AG08396 (cell line): Measurements from ENCODE around the gene VMAC.
"Not testable (repeated sequence)": the region's sequence is repeated elsewhere in the genome, so short reads cannot be mapped to it uniquely, and the experiment has no call there.

ENCODE experiments used
- DNase-seq: peaks from one replicate; pipeline ENCODE4 v3.0.0; 2012; ENCODE audit warnings: low spot score, mixed read lengths

Gene VMAC

DNA sequence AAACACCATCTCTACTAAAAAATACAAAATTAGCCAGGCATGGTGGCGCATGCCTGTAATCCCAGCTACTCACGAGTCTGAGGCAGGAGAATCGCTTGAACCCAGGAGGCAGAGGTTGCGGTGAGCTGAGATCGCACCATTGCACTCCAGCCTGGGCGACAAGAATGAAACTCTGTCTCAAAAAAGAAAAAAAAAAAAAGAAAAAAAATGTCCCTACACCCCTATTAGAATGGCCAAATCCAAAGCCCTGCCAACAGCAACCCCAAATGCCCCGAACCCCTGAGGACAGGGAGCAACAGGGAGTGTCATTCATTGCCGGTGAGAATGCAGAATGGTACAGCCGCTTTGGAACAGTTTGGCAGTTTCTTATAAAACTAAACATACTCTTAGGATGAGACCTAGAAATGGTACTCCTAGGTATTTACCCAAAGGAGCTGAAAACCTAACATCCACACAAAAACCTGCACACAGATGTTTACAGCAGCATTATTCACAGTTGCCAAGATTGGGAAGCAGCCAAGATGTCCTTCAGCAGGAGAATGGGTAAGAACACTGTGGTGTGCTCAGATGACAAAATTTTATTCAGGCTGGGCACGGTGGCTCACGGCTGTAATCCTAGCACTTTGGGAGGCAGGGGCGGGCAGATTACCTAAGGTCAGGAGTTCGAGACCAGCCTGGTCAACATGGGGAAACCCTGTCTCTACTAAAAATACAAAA lies 21.4 kb upstream of the VMAC start:
- not testable (repeated sequence) for DNase-seq

DNA sequence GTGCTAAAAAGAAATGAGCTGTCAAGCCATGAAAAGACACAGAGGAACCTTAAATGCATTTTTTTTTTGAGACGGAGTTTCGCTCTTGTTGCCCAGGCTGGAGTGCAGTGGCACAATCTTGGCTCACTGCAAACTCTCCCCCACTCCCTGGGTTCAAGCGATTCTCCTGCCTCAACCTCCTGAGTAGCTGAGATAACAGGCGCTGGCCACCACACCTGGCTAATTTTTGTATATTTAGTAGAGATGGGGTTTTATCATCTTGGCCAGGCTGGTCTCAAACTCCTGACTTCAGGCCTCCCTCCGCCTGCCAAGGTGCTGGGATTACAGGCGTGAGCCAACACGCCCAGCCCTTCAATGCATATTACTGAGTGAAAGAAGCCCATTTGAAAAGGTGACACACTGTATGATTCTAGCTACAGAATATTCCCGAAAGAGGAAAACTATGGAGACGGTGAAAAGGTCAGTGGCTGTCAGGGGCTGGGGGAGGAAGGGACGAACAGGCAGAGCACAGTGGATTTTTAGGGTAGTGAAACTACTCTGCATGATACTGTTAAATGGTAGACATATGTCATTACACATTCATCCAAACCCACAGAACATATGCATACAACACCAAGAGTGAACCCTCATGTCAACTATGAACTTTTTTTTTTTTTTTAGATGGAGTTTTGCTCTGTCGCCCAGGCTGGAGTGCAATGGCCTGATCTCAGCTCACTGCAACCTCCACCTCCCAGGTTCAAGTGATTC lies 20.4 kb upstream of the VMAC start:
- not testable (repeated sequence) for DNase-seq

DNA sequence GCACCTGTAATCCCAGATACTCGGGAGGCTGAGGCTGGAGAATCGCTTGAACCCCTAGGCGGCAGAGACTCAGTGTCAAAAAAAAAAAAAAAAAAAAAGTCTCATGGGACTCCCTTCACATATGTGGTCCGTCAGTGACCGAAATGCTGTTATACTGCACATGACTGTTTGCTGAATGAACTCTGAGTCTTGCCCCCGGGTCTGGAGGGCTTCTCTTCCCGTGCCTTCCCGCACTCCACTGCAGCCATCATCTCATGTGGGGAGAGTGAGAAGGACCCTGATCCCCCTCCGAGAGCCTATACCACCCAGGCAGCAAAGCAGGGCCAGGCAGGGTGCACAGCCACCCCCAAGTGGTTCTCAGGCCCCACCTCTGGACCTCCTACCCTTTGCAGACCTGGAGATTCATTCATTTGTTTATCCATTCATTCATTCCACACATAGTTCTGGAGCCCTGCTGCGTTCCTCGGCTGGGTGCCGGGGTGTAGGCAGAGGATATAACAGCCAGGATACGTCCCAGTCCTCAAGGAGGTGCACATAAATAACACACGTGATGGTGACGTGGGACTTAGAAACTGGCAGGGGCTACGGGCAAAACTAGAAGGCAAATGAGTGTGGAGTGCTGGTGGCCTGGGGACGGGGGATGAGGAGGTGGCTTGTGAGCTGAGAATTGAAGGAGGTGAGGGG lies 15.2 kb upstream of the VMAC start:
- DNase-seq, result peak; percentile 81

DNA sequence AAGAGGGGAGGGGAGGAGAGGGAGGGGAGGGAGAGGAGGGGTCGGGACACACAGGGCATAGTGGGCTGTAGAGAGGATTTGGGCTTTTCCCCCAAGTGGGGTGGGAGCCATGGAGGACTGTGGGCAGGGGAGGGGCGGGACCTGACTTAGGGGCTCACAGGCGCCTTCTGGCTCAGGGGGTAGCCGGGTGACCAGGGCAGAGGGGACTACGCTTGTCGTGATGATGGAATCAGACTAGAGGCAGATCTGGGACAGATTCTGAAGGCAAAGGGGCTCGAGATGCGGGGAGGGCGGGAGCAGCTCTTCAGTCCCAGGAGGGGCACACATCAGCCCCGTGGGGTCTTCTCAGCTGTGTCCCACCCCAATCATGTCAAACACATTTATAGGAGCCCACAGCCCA lies 14.6 kb upstream of the VMAC start:
- no peak for DNase-seq

DNA sequence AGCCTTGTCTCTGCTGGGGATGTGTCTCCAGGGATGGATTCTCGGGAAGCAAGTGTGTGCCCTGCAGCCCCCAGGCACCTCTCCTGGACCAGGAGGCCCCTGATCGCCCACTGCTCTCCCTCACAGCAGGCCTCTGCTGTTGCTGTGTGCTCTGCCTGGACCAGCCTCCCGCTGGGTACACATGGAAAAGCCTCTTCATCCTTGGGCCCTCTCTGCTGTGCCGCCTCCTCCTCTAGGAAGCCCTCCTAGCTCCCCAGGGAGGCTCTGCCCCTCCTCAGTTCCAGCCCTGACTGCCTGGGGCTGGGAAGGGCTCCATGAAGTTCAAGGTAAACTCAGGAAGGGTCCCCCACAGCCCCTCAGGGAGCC lies 13.1 kb upstream of the VMAC start:
- no peak for DNase-seq

DNA sequence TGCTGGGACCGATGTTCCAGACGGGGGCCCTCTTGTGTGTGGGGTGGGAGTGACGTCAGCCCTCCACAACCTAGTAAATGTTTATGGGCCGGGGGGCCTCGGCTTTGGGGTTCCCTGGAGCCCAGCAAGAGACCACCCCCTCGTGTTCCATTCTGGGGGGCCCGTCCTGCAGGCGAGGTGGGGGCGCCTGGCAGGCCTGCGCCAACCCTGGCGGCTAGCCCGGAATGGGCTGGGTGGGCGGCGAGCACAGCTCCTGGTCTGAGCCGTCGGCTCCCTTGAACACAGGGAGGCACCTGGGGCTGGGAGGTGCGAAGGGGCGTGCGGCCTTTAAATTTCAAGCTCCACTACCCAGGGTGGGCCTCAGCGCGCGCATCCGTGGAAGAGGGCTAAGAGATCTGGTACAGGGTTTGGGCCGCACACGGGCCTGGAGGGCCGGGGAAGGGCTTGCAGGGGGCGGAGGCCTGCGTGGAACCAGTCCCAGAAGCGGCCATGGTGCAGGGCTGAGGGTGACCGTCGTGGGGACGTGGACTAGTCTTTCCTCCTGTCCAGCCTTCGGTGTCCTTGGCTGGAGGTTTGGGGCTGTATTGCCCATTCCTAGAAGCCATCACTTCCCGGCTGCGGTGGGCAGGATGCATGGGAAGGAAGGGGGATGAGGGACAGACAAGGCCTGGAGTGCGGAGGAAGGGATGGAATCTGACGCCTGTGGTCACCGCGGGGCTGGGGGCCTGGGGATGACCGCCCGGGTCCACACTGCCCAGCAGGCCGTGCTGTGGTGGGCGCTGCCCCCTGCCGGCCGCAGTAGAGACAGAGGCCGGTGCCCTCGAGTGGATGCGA lies 12.5 kb upstream of the VMAC start:
- peak; percentile 76 for DNase-seq

DNA sequence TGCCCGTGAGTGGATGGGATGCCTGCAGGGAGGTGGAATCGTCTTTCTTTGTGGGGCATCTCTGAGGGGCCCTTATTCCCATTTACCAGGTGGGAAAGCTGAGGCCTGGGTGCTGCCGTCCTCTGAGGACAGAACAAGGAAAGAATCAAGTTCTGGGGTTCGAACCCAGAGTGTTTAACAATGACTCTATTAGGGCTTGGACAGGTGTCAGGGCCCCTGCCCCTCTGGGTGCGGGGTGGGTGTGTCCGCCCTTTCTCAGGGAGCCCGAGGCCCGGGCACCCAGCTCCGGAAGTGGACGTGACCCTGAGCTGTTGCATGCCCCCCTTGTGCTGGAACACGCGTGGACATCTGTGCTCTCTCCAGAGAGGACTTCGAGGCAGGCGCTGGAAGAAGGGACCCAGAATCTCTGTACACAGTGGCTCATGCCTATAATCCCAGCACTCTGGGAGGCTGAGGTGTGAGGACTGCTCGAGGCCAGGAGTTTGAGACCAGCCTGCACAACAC lies 11.8 kb upstream of the VMAC start:
- no peak for DNase-seq

DNA sequence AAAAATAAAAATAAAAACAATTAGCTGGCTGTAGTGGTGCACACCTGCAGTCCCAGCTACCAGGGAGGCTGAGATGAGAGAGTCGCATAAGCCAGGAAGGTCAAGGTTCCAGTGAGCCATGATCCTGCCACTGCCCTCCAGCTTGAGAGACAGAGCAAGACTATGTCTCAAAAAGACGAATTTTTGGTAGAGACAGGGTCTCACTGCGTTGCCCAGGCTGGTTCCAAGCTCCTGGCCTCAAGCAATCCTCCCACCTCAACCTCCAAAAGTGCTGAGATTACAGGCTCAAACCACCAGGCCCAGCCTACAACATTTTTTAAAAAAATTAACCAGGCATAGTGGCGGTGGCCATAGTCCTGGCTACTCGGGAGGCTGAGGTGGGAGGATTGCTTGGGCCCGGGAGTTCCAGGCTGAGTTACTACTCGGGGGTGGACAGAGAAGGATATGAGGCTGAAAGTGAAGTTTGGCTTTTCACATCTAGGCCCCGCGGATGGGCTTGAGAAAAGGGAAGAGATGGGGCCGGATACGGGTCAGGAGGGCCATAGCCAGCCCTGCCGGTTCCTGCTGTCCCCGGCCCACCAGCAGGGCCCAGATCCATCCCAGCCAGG lies 11.3 kb upstream of the VMAC start:
- DNase-seq, result no peak

DNA sequence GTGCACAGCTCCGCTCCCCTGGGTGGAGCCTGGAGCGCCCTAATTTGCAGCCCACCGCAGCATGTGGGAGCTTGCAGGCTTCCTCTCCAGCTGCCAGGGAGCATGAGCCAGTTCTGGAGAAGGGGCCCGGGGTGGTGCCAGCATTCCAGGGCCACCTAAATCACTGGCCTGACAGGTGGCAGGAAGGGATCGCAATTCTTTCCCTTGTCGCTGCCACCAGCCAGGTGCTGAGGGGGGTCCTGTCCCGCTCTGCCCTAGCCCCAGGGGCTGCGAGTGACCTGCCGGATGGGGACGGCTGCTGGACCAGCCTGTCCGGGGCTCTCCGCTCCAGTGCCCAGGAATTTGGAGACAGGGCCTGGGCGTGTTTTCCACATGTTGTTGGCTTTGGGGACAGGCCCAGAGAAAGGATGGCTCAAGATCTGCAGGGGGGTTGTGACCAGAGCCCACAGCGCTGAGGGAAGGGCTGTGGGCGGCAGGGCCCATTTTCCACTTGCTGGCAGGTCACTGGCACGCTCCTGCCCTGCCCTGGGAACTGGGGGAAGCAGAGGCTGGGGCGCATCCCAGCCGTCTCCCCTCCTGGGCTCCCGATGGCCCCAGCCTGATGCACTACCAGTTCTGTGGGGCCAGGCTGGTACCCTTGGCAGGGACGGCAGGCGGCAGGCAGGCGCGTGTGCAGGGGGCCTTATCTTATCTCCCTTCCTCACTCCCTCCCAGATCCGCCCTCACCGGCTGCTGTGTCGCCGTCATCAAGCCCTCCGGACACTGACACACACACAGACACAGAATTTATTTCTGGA lies 10.6 kb upstream of the VMAC start:
- DNase-seq, result no peak

DNA sequence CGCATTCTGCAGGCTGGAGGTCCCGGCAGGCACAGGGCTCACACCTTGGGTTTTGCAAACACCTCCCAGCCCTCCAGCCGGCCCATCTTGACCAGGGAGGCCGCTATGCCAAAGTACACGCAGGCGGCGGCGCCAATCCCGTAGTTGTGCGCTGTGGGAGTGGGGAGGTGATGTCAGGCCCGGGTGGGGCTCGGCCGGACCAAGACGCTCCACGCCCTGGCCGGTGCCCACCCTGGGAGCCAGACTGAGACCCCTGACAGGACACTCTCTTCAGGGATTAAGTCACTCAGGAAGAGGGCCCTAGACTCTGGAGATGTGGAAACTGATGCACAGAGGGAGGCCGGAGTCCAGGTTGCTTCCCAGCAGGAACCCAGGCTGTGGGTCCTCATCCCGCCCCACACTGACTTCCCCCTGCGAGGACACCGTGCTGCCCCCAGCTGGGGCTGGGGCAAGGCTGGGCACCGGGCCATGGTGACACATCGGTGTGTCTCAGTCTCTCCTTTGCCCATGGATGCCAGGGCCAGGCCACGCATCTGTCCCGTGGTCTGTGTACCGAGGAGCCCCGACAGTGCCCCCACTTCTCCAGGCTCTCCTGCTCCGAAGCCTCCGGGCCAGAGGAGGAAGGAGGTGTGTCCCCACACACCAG lies 9.8 kb upstream of the VMAC start:
- DNase-seq, result no peak

DNA sequence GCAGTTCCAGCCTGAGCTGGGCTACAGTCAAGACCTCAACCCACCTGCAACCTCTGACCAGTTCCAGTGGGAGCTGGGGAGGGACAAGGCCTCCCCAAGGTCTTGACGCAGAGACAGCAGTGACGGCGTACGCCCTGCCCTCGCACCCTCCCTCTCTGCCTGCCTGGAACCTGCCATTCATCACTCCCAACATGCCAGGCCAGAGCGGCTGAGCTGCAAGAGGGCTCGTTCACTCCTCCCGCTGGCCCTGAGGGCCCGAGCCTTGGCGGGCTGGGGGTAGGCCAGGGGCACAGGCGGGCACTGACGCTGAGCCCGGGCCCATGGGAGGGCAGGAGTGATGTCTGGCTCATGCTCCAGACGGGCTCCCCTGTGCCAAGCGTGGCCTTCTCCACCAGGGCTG lies 9.3 kb upstream of the VMAC start:
- DNase-seq, result no peak

DNA sequence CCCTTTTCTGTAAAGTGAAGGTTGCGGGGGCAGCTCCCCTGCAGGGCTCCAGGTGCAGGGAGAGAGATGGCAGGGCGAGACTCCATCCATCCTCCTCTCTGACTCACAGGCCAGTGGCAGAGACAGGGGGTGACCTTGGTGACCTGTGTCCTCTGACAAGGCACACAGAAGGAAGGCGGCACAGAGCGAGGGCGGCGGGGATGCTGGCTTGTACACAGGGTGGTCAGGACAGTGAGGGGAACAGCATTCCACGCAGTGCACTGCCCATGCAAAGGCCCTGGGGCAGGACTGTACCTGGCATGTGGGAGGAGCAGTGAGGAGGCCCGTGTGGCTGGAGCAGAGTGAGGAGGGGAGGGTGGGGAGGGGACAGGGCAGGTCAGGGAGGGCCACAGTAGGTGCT lies 8.8 kb upstream of the VMAC start:
- no peak for DNase-seq

DNA sequence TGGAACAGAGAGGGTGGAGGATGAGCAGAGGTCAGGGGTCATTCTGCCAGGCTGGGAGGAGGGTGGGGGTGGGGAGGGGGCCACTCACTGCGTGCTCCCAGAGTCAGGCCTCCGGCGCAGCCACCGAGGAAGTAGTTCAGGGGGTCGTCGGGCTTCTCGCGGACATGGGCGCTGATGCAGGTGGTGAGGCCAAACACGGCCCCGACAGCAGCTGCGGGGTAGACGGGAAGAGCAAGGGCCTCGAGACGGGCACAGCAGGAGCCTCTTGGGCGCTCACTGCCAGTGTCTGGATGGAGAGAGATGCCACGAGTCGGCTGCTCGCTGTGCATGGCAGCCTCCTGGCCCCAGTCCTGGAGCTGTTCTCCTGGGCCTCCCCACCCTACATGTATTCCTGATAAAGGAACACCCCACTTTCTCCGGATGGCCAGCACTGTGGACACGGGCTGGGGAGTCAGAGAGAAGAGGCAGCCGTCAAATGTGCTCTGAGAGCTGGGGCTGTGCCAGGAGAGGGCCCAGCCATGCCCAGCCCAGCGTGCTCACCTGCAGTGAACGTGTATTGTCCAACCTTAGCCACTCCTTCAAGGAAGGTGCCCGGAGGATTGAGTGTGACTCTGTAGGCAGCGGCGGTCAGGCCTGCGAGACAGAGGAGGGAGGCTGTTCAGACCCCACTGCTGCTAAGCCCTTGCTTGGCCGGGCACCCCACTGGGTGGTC lies 8.2 kb upstream of the VMAC start:
- no peak for DNase-seq

DNA sequence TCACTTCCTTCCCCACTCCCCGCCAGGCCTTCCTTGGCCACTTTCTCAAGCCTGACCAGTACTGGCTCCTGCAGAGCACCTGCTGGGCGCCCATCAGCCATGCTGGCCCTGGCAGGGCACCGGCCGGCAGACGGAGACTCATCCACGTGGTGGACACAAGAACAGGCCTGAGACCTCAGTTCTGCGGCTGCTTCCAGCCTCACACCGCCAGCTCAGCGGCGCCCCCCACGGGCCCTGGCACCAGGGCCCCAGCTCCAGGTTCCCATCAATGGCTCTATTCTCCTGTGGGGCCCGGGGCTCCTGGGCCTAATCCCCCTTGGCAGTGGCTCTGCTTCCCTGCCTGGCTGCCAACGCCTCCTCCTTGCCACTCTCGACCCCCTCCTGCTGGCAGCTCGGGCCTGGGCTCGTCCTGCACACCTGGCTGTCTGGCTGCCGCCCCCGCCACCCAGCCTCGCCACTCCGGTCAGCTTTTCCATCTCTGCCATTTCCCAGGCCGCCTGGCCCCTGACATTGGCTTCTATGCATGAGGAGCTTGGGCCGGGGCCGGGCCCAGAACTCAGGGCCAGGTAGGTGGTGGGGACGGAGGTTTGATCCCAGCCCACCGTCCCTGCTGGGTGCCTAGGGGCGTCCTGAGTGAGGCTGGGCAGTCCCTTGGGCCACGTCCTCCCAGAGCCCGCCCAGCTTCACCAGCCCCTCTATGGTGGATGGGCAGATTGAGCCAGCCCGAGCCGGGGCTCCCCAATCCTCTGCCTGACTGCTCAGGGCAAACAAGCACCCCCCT lies 7.3 kb upstream of the VMAC start:
- DNase-seq, result no peak

DNA sequence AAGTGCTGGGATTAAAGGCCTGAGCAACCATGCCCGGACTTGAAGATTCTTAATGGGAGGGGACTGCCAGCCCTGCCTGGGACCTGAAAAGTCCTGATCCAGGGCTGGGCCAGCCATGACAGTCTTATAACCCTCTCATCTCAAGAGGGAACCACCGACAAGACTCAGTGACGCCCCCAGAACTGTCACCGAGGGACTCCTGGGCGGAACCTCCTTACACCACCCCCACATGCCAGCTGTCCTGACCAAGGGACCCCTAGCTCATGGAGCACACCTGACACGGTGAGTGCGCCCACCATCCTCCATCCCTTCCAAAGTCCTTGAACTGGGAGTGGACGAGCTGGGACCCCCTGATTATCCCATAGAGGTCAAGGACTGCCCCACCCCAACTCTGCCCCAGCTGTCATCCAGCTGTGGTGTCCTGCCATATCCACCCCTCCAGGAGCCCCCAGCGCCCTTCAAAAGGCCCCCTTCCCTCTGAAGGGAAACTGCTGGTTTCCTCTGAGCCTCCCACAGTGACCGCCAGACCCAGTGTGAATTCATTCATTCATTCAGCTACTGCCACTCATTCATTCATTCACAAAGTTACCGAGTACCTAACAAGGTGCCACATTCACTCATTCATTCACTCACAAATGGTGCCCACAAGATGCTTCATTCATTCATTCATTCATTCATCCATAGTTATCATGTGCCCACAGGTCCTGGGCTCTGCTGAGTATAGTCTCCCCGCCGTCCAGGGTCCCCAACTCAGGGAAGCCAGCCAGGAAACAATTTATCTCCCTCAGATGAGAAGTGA lies 4.7 kb upstream of the VMAC start:
- no peak for DNase-seq

DNA sequence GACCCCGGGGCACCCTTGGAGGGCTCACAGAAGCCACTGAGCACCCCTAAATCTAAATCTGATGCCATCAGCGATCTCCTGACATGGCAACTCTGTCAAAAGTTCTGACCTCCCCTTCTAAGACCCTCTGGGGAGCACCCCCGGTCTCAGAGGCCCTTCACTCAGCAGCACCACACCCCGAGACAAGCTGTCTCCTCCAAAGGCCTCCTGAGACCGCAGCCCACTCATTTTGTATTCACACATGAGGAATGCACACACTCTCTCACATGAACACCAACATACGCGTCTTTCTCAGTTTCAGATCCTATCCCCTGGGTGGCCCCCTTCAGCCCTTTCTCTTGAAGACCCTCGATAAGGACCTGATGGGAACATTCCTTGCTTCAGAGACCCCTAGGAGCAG lies 3.7 kb upstream of the VMAC start:
- no peak for DNase-seq

DNA sequence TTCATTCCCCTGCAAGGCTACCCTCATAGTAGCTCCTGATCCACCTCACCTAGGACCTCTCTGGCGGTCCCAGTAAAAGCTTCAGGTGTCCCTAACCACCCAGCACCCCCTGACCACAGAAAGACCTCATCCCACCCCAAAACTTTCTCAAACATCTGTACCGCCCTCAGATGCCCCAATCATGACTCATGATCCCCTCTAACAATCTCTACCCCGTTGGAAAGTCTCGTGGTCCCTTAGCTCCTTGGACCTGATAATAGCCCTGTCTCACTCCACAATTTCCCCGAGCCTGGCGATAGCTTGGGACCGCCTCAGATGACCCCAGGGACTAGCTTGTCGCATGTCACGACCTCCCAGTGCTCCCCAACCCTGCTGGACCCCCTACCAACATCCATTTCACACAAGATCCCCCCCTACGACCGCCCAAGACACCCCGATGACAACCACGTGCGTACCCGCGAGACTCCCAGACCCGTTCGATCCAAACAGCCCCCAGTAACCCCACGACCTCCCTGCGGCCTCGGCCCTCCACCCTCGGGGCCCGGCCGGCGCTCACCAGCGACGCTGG lies 1.5 kb upstream of the VMAC start:
- peak; percentile 58 for DNase-seq
